ENCODE data around the gene GPR142. TPM values are rescaled to one million over a fixed set of nuclear protein-coding genes. Genes with fewer than 3 reads are reported as not detected.

Gene GPR142
- total RNA-seq, 1 donor from 2014 or later, result not detected

DNA sequence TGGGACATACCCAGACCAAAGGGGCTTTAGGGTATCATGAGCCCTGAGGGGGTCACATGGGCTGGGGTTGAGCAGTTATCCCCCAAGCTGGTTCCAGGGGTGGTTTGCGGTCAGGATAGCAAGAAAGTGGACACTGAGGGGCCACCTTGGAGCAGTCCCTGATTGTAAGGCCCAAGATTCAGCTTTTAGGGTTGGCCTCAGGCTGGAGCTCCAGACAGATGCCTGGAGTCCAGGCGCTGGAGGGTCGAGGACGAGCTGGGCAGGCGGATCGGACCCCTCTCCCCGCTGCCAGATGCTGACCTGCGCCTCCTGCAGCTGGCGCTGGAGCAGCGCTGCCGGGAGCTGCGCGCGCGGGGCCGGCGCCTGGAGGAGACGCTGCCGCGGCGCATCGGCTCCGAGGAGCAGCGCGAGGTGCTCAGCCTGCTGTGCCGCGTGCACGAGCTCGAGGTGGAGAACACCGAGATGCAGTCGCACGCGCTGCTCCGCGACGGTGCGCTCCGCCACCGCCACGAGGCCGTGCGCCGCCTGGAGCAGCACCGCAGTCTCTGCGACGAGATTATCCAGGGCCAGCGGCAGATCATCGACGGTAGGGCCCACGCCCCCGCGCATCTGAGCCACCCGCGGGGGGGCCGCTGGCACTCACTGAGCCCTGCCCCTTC lies 15.6 kb upstream of the GPR142 start:
- no peak for DNase-seq (ENCODE audit: low spot score in 2 of 2)
- Histone ChIP-seq H3K27me3 (no peaks in the 10 kb centered on the region), H3K36me3 (no peaks in the 10 kb centered on the region), H3K4me1 (no peaks in the 10 kb centered on the region), H3K9me3 (no peaks in the 10 kb centered on the region), H3K4me3 (no peak overlapping the region), H3K27ac (no peak overlapping the region)
- intact Hi-C loops (cut with DNase I), result no loop called here
- TF ChIP-seq, protein P1, sequence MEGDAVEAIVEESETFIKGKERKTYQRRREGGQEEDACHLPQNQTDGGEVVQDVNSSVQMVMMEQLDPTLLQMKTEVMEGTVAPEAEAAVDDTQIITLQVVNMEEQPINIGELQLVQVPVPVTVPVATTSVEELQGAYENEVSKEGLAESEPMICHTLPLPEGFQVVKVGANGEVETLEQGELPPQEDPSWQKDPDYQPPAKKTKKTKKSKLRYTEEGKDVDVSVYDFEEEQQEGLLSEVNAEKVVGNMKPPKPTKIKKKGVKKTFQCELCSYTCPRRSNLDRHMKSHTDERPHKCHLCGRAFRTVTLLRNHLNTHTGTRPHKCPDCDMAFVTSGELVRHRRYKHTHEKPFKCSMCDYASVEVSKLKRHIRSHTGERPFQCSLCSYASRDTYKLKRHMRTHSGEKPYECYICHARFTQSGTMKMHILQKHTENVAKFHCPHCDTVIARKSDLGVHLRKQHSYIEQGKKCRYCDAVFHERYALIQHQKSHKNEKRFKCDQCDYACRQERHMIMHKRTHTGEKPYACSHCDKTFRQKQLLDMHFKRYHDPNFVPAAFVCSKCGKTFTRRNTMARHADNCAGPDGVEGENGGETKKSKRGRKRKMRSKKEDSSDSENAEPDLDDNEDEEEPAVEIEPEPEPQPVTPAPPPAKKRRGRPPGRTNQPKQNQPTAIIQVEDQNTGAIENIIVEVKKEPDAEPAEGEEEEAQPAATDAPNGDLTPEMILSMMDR (IDR thresholded peaks at IDR 0.05), result no peak

DNA sequence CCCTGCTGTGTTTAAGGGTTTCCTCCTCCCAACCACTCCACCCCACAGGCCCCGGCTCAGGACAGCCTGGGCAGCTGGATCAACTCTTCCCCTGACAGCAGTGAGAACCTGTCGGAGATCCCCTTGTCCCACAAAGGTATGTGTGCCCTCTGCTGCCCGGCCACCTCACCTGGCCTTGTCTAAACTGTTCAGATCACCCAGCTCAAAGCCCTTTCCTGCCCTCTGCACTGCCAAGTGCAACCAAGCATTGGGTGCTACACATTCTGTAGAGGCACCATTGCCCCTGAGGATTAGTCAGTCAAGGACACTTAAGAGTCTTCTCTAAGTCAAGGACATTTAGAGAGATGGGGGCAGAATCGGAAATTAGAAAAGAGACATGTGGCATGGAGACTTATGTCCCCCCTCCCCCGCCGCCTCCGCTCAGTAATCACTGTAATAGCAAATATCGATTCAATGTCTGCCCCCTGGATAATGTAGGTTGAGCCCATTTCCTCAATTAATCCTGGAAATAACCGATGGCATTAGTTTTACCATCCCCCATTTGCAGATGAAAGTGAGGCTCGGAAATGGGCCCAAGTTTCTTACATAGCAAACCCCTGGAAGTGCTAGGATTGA lies 13.8 kb upstream of the GPR142 start:
- Histone ChIP-seq H3K9me3 (no peaks in the 10 kb centered on the region), H3K27ac (no peak overlapping the region), H3K36me3 (no peaks in the 10 kb centered on the region), H3K4me3 (no peak overlapping the region), H3K4me1 (peaks cover 0 to 5% of the 10 kb centered on the region in 2 donors), H3K27me3 (peaks cover 4% of the 10 kb centered on the region)
- intact Hi-C loops (cut with DNase I), result no loop called here
- no peak for DNase-seq (ENCODE audit: low spot score in 2 of 2)
- TF ChIP-seq, protein P1 (IDR thresholded peaks at IDR 0.05), result no peak

DNA sequence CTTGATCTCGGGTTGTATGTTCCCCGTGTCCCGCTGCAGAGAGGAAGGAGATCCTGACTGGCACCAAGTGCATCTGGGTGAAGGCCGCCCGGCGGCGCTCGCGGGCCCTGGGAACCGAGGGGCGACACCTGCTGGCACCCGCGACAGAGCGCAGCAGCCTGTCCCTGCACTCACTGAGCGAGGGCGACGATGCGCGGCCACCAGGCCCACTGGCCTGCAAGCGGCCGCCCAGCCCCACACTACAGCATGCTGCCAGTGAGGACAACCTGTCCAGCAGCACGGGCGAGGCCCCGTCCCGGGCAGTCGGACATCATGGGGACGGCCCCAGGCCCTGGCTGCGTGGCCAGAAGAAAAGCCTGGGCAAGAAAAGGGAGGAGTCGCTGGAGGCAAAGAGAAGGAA lies 13.2 kb upstream of the GPR142 start:
- Histone ChIP-seq H3K27ac (no peak overlapping the region), H3K36me3 (no peaks in the 10 kb centered on the region), H3K9me3 (no peaks in the 10 kb centered on the region), H3K27me3 (peaks cover 4% of the 10 kb centered on the region), H3K4me1 (peaks cover 0 to 5% of the 10 kb centered on the region in 2 donors), H3K4me3 (no peak overlapping the region)
- intact Hi-C loops (cut with DNase I), result no loop called here
- TF ChIP-seq, protein P1 (IDR thresholded peaks at IDR 0.05), result peak in 2 of 3 experiments; percentile 10 to 18
- no peak for DNase-seq (ENCODE audit: low spot score in 2 of 2)

DNA sequence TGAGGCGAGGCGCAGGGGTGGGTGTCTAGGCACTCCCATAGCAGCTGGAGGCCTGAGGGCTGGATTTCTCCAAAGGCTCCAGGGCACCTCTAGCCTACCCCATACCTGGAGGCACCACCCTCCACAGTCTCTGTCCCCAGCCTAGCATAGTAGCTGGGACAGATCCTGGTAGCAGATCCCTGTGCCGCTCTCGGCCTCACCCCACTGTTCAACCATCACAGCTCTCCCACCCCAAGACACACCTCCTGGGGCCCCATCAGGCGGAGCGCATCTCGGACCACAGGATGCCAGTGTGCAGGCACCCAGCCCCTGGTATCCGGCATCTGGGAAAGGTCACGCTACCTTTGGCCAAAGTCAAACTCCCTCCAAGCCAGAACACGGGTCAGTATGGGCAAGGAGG lies 12.7 kb upstream of the GPR142 start:
- DNase-seq (ENCODE audit: low spot score in 2 of 2), result no peak
- TF ChIP-seq, protein P1 (IDR thresholded peaks at IDR 0.05), result no peak
- Histone ChIP-seq H3K36me3 (no peaks in the 10 kb centered on the region), H3K27ac (no peak overlapping the region), H3K27me3 (peaks cover 4% of the 10 kb centered on the region), H3K4me3 (no peak overlapping the region), H3K9me3 (no peaks in the 10 kb centered on the region), H3K4me1 (peaks cover 0 to 5% of the 10 kb centered on the region in 2 donors)
- intact Hi-C loops (cut with DNase I), result no loop called here

DNA sequence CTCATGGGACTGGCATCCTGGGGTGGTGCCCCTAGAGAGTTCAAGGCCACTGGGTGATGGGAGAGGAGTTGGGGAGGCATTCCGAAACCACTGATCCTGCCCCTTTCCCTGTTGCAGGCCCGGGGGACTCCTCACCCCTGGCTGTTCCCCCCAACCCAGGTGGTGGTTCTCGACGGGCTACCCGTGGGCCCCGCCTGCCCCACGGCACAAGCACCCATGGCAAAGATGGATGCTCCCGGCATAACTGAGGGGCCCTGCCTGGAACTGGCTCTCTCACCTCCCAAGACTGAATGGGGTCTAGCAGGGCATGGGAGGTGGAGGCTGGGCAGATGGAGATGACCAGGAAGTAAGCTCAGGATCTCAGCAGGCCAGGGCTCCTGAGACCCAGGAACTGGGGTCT lies 12.2 kb upstream of the GPR142 start:
- H3K27ac ChIP-seq, result no peak overlapping the region
- H3K27me3 ChIP-seq, result peaks cover 4% of the 10 kb centered on the region
- no peak overlapping the region for H3K4me3 ChIP-seq
- intact Hi-C loops (cut with DNase I), result no loop called here
- peaks cover 0 to 5% of the 10 kb centered on the region in 2 donors for H3K4me1 ChIP-seq
- DNase-seq (ENCODE audit: low spot score in 2 of 2), result no peak
- H3K36me3 ChIP-seq, result no peaks in the 10 kb centered on the region
- H3K9me3 ChIP-seq, result no peaks in the 10 kb centered on the region
- TF ChIP-seq, protein P1 (IDR thresholded peaks at IDR 0.05), result no peak
